Measurements from ENCODE around the gene SLC9A9.

Gene SLC9A9

DNA sequence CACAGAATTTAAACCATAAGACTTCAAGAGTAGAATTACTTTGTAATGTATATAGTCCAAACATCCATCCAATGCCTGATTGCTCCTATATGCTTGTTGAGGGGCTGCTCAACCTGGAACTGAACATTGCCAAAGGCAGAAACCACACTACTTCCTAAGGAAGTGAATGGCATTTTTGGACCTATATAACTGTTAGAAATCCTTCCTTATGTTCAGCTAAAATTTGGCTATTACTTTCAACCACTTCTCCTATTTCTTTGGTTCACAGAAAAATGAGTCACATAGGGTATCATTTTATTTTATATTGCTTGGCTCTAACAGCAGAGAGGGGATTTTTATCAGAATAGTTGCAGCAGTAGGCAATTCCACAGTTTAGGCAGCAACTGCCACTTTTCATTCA lies 342.1 kb downstream of the SLC9A9 start:
- DNase-seq (ENCODE audit: low read depth): no peak

DNA sequence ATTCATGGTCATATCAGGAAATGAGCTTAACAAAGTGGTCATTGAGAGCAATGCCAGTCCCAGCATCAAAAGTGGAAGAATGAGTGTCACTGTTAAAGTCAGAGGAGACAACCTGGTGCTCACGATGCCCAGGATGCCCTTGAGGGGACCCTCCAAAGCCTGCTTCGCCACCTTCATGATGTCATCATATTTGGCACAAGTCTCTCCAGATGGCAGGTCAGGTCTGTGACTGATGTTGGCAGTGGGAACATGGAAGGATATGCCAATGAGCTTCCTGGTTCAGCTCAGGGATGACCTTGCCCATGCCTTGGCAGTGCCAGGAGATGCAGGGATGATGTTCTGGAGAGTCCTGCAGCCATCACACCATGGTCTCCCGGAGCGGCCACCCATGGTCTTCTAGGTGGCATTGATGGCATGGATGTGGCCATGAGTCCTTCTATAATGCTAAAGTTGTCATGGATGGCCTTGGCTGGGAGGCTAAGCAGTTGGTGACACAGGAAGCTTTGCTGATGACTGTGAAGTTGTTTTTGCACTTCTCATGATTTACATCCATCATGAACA lies 344.9 kb downstream of the SLC9A9 start:
- no peak for DNase-seq (ENCODE audit: low read depth)

DNA sequence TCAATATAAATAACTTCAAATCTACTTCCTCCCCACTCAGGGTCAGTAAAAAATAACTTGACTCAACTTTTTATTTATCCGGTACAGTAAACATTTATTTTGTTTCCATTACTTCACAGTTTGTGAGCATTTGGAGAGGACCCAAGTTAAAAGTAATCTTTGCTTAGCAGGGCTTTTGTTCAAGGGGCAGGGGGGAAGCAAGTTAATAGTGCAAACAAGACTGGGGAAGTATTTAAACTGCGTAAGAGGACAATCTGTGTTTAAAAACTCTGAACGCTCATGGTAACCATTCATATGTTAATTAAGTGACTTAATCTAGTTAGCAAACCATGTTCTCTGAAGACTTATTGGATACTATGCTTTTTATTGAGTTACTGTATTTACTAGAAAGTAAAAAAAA lies 346.2 kb downstream of the SLC9A9 start:
- no peak for DNase-seq (ENCODE audit: low read depth)

GRCh38 chr3:143497382-143497781 lies 350.9 kb downstream of the SLC9A9 start:
- DNase-seq (ENCODE audit: low read depth): no peak

- no peak for DNase-seq (ENCODE audit: low read depth)
Observed at GRCh38 chr3:143496191-143496590, 352.1 kb downstream of the SLC9A9 start.

DNA sequence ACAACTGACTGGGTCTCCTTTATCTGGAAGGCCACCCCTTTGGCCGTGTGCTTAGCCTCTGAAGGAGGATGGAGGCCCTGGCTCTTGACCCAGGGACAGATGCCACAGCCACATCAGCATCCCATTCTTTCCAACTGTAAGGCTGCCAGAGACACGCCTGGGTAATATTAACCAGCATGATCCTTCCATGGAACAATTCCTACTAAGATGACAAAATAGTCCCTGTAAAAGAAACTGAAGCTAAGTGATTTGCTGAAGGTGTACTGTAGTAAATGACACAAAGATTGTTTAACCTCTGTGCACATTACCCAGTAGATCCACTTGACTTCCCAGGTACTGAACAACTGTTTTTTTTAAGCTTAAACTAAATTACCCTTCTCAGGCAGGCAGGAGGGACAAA lies 352.7 kb downstream of the SLC9A9 start:
- no peak for DNase-seq (ENCODE audit: low read depth)

- DNase-seq (ENCODE audit: low read depth): no peak
Observed at GRCh38 chr3:143486611-143487010, 361.7 kb downstream of the SLC9A9 start.

GRCh38 chr3:143484846-143485512 lies 363.3 kb downstream of the SLC9A9 start:
- DNase-seq (ENCODE audit: low read depth): no peak

- no peak for DNase-seq (ENCODE audit: low read depth)
Observed at GRCh38 chr3:143483214-143483613, 365.1 kb downstream of the SLC9A9 start.

DNA sequence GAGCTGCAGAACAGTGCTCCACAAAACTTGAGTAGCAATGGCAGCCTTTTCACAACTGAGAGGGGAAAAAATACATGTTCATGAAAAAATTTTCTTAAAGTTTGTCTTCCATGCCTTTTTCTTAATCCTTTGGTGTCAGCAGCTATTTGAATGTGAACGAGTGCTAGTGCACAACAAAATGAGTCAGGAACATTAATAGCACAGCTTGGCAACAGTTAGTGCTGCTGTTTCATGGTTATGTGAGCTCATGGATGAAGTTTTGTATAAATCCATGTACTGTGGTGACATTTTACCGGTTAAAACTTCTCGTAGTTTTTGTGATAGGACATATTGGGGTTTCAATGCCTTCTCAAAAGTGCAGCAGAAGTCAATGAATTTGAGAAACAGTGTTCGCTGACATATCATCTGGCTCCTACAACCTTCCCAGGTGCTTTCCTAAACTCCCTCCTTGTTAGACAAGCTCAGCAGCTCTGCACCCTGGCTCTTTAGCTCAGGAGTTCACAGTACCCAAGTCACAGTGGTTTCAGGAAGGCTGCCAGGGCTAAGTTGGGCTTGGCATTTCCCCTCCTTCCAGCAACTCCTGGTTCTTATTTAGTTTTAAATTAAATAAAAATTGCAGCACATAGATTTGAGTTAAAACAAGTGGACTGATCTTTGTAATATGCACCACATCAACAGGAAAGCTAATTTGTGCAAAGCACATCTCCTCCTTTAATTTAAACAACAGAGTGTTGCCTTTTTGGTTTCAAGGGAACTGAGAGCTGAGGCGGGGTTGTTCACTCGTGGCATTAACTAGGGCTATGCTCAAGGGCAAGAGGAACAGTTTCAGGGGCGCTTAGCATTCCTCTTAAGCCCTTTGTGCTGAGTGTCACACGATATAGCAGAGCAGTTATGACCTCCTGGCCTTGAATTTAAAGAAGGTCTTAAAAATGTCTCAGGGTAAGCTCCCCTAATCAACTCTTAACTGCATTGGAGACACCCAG lies 365.9 kb downstream of the SLC9A9 start:
- no peak for DNase-seq (ENCODE audit: low read depth)

GRCh38 chr3:143480344-143480743 lies 367.9 kb downstream of the SLC9A9 start:
- no peak for DNase-seq (ENCODE audit: low read depth)

DNA sequence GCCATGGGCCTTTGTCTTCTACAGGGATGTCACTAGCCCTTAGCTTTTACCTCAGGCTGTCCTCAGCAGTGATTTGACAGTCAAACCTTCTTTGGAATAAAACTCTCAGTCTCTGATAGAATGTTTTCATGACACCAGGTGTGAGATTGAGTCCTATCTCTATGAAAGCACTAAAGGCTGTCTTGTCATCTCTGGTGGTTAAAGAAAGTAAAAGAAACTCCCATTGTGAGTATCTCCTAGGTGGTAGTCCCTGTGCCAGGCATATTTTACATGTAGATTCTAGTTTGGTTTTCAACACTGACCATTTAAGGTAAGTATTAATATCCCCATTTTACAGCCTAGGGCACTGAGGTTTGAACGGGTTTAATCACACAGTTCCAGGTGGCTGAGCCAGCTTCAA lies 368.5 kb downstream of the SLC9A9 start:
- DNase-seq (ENCODE audit: low read depth): no peak

GRCh38 chr3:143478115-143478693 lies 370.1 kb downstream of the SLC9A9 start:
- no peak for DNase-seq (ENCODE audit: low read depth)

- no peak for DNase-seq (ENCODE audit: low read depth)
Observed at GRCh38 chr3:143476965-143477640, 371.2 kb downstream of the SLC9A9 start.

DNA sequence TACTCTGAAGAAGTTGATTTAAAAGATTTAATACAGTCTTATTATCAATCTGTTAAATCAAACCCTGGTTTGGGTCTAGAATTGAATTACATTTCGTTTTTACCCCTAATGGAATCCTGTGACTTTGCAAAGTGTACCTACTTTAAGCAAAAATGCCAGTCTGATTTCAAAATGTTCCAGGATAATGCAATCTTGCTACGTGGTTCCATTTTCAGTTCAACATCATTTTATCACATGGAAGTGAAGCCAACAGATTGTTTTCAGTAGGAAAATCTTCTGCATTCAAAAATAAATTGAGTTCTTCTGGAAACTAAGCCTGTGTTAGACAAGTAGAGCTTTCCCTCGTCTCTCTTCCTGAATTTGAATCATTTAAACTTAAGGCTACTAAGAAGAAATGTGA lies 372.3 kb downstream of the SLC9A9 start:
- DNase-seq (ENCODE audit: low read depth): no peak

- no peak for DNase-seq (ENCODE audit: low read depth)
Observed at GRCh38 chr3:143472731-143473523, 375.3 kb downstream of the SLC9A9 start.

GRCh38 chr3:143471705-143472104 lies 376.6 kb downstream of the SLC9A9 start:
- no peak for DNase-seq (ENCODE audit: low read depth)

- no peak for DNase-seq (ENCODE audit: low read depth)
Observed at GRCh38 chr3:143469159-143469558, 379.1 kb downstream of the SLC9A9 start.

GRCh38 chr3:143465666-143466065 lies 382.6 kb downstream of the SLC9A9 start:
- DNase-seq (ENCODE audit: low read depth): no peak

DNA sequence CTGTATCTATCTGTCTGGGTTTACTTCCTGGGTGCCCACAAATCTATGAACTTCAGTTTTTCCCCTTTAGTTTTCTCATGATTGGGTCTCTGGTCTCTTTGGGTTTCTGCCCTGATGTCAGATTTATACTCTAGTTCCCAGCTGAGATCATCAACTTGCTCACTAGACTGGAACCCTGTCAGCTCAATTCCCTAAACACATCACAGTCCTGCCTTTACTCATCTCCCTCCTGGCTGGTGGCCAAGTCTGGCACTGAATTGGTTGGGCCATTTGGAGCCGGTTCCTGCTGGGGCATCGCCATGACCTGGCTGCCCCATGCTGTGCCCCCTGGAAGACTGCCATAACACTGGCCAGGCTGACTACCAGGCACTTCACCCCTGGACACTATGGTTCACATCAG lies 383.4 kb downstream of the SLC9A9 start:
- DNase-seq (ENCODE audit: low read depth): no peak

DNA sequence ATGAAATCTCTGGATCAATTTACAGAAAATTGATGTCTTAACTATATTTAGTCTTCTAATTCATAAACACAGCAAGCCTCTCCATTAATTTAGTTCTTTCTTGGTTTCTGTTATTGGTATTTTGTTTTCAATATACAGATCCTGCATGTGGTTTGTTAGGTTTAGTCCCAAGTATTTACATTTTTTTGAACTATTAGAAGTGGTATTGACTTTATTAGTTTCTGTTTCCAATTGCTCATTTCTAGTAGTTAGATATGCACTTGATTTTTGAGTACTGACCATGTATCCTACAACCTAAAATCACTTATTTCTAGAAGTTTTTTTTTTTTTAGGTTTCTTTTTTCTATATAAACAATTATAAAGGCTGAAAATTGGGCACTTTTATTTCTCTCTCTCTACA lies 392.8 kb downstream of the SLC9A9 start:
- DNase-seq (ENCODE audit: low read depth): no peak
